Body of pancreas (tissue), 4 donors: ENCODE measurements around the gene HPS5. TPM values are rescaled to one million over a fixed set of nuclear protein-coding genes. Genes with fewer than 3 reads are reported as not detected.

Experiments used
- ATAC-seq: fragments of 150-250 bp; one replicate; pipeline ENCODE4 v1.9.1; 2016
- DNase-seq, 4 donors: peaks; one replicate each; pipeline ENCODE4 v3.0.0-alpha.2; 2019
- H3K27ac ChIP-seq, 4 donors: fragments of 200-600 bp; sonication (generic); 1 replicate in 3 of 4; 2 replicates in 1 of 4; pipeline versions ENCODE4 v1.5.1 to v1.6.1; 2016 to 2019; ENCODE audit warnings: mild to moderate bottlenecking in 1 of 4, mixed read lengths in 1 of 4, moderate library complexity in 1 of 4
- H3K27me3 ChIP-seq, 2 donors: fragments of 200-600 bp; sonication (generic); one replicate each; pipeline ENCODE4 v1.6.0; 2016; ENCODE audit warnings: mild to moderate bottlenecking in 1 of 2
- H3K36me3 ChIP-seq, 2 donors: fragments of 200-600 bp; sonication (generic); replicated peaks in 1 of 2; 2 replicates each; pipeline ENCODE4 v1.5.1; 2016; ENCODE audit warnings: low read depth in 2 of 2; ENCODE audit not compliant: insufficient read depth in 1 of 2
- H3K4me1 ChIP-seq: fragments of 200-600 bp; sonication (generic); one replicate; pipeline ENCODE4 v1.6.0; 2016
- H3K4me3 ChIP-seq, 2 donors: fragments of 200-600 bp; sonication (generic); 1 replicate in 1 of 2; 2 replicates in 1 of 2; pipeline ENCODE4 v1.5.1; 2016 to 2019
- H3K9me3 ChIP-seq, 3 donors: fragments of 200-600 bp; sonication (generic); 1 replicate in 2 of 3; 2 replicates in 1 of 3; pipeline ENCODE4 v1.5.1; 2016
- CTCF ChIP-seq, 7 experiments: fragments of 450-650 bp in 4 of 7; fragments of 200-600 bp in 3 of 7; sonication (generic) in 3 of 7; IDR thresholded peaks; one replicate each; pipeline ENCODE4 v1.5.1; 2016 to 2019; ENCODE audit warnings: antibody characterized with exemption in 7 of 7
- POLR2A ChIP-seq, 3 donors: fragments of 450-650 bp; IDR thresholded peaks; one replicate each; pipeline ENCODE4 v1.6.1; 2016; ENCODE audit warnings: antibody characterized with exemption in 3 of 3, mild to moderate bottlenecking in 2 of 3
- WGBS, 2 donors: methylation state at CpG; one replicate each; pipeline ENCODE4 v1.1.5; 2017; 5-methylcytosine and 5-hydroxymethylcytosine counted together
- intact Hi-C: fragments of 100-400 bp; cut with DNase I; formaldehyde crosslinking; loops from one replicate; pipeline ENCODE4 v1.15.1; 2023
- total RNA-seq, 2 donors: library from RNA; depleted of rRNA; stranded (reverse); fragments of >200 nt; gene quantifications; one replicate each; pipeline ENCODE4 v1.1.0, GENCODE V29; 2016

HPS5 gene
- total RNA-seq, 2 donors from 2014 or later: 8.3 to 47.5 TPM

GRCh38 chr11:18358646-18359045 lies 36.7 kb upstream of the HPS5 start:
- Histone ChIP-seq H3K27me3 (no peaks in the 10 kb centered on the region), H3K27ac (no peak overlapping the region), H3K4me3 (no peak overlapping the region), H3K4me1 (no peaks in the 10 kb centered on the region), H3K9me3 (no peaks in the 10 kb centered on the region), H3K36me3 (peaks cover 0 to 34% of the 10 kb centered on the region in 2 donors)
- TF ChIP-seq CTCF (IDR thresholded peaks at IDR 0.05) (no peak), POLR2A (IDR thresholded peaks at IDR 0.05) (no peak)
- ATAC-seq (no peak), DNase-seq (no peak)
- intact Hi-C loops: no loop called here
- whole genome bisulfite sequencing, 2 donors: 85 to 87% methylated on average over 4 of the region's 4 CpGs

- no peak overlapping the region for H3K27ac ChIP-seq
- H3K36me3 ChIP-seq: peaks cover 0 to 14% of the 10 kb centered on the region in 2 donors
- no peak for ATAC-seq
- no peaks in the 10 kb centered on the region for H3K4me1 ChIP-seq
- no peaks in the 10 kb centered on the region for H3K27me3 ChIP-seq
- H3K4me3 ChIP-seq: no peak overlapping the region
- intact Hi-C loops: no loop called here
- WGBS, 2 donors: 82 to 83% methylated on average over 3 of the region's 3 CpGs
- no peak for DNase-seq
- no peaks in the 10 kb centered on the region for H3K9me3 ChIP-seq
- TF ChIP-seq POLR2A (IDR thresholded peaks at IDR 0.05) (no peak), CTCF (IDR thresholded peaks at IDR 0.05) (no peak)
These were observed 30.6 kb upstream of the HPS5 start for GRCh38 chr11:18352581-18352980.

- Histone ChIP-seq H3K27me3 (no peaks in the 10 kb centered on the region), H3K4me1 (no peaks in the 10 kb centered on the region), H3K27ac (no peak overlapping the region), H3K4me3 (no peak overlapping the region), H3K36me3 (peaks cover 0 to 17% of the 10 kb centered on the region in 2 donors), H3K9me3 (no peaks in the 10 kb centered on the region)
- DNase-seq: no peak
- no peak for TF ChIP-seq POLR2A (IDR thresholded peaks at IDR 0.05)
- no peak for TF ChIP-seq CTCF (IDR thresholded peaks at IDR 0.05)
- WGBS, 2 donors: 85 to 87% methylated on average over 5 of the region's 5 CpGs
- intact Hi-C loops: no loop called here
- no peak for ATAC-seq
These were observed 25.7 kb upstream of the HPS5 start for GRCh38 chr11:18347471-18348125.

- Histone ChIP-seq H3K4me1 (no peaks in the 10 kb centered on the region), H3K9me3 (no peaks in the 10 kb centered on the region), H3K4me3 (no peak overlapping the region), H3K27me3 (no peaks in the 10 kb centered on the region), H3K27ac (no peak overlapping the region), H3K36me3 (peaks cover 12 to 27% of the 10 kb centered on the region in 2 donors)
- no peak for ATAC-seq
- TF ChIP-seq POLR2A (IDR thresholded peaks at IDR 0.05): no peak
- TF ChIP-seq CTCF (IDR thresholded peaks at IDR 0.05): no peak
- DNase-seq: no peak
- intact Hi-C loops: no loop called here
- 94 to 98% methylated on average over 3 of the region's 3 CpGs for WGBS, 2 donors
These were observed 11.0 kb upstream of the HPS5 start for GRCh38 chr11:18332891-18333290.

DNA sequence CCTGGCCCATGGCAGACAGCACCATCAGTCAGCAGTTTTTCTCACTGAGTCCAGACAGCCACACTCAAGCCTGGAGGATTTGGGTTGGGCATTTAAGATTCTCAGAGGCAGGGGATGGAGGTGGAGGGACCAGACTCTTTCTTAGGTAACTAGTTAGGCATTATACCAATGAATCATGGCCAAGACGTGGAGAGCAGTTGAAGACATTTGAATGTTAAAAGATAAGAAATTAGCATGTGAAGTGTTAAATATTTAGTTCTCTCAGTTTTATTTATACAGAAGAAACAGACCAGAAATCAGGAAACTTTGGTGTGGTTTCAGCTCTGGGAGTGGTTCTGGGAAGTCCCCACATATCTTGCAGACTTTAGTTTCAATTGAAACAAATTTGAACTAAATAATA lies 10.4 kb upstream of the HPS5 start:
- intact Hi-C loops: no loop called here
- WGBS, 2 donors: 69 to 82% methylated on average over 1 of the region's 1 CpG

More for the DNA sequence above, 10.4 kb upstream of the HPS5 start:
- no peak for TF ChIP-seq CTCF (IDR thresholded peaks at IDR 0.05)
- Histone ChIP-seq H3K9me3 (no peaks in the 10 kb centered on the region), H3K4me1 (no peaks in the 10 kb centered on the region), H3K27me3 (no peaks in the 10 kb centered on the region), H3K36me3 (peaks cover 12 to 24% of the 10 kb centered on the region in 2 donors), H3K27ac (no peak overlapping the region), H3K4me3 (no peak overlapping the region)
- ATAC-seq (no peak), DNase-seq (no peak)
